Neural progenitor cell (in vitro differentiated cells): Measurements from ENCODE around the gene ASIC3. TPM values are rescaled to one million over a fixed set of nuclear protein-coding genes. Genes with fewer than 3 reads are reported as not detected.

Source experiments
- DNase-seq: peaks from one replicate; pipeline ENCODE4 v3.0.0-alpha.2; 2016; ENCODE audit warnings: low spot score
- H2AFZ ChIP-seq: fragments of 200-600 bp; sonication (generic); replicated peaks from 2 replicates; pipeline ENCODE4 v1.6.1; 2016; ENCODE audit warnings: antibody characterized with exemption
- H3F3A ChIP-seq: fragments of 200-600 bp; sonication (generic); 2 replicates; pipeline ENCODE4 v1.6.1; 2016; ENCODE audit warnings: antibody characterized with exemption, low read depth
- H3K27ac ChIP-seq: fragments of 200-600 bp; sonication (generic); 2 replicates; pipeline ENCODE4 v1.5.1; 2016; ENCODE audit warnings: mild to moderate bottlenecking
- H3K27me3 ChIP-seq: fragments of 200-600 bp; sonication (generic); 2 replicates; pipeline ENCODE4 v1.6.1; 2016; ENCODE audit warnings: mild to moderate bottlenecking, moderate library complexity
- H3K36me3 ChIP-seq: fragments of 200-600 bp; sonication (generic); 2 replicates; pipeline ENCODE4 v1.5.1; 2016
- H3K4me1 ChIP-seq: fragments of 200-600 bp; sonication (generic); 2 replicates; pipeline ENCODE4 v1.6.1; 2016; ENCODE audit warnings: mixed run types
- H3K4me2 ChIP-seq: fragments of 200-600 bp; sonication (generic); 2 replicates; pipeline ENCODE4 v1.6.1; 2016
- H3K4me3 ChIP-seq: fragments of 200-600 bp; sonication (generic); 2 replicates; pipeline ENCODE4 v1.5.1; 2016
- H3K79me2 ChIP-seq: fragments of 200-600 bp; sonication (generic); 2 replicates; pipeline ENCODE4 v1.6.1; 2016; ENCODE audit warnings: low read depth
- H3K9ac ChIP-seq: fragments of 200-600 bp; sonication (generic); 2 replicates; pipeline ENCODE4 v1.6.1; 2016
- H3K9me3 ChIP-seq: fragments of 200-600 bp; sonication (generic); 2 replicates; pipeline ENCODE4 v1.5.1; 2016; ENCODE audit warnings: low read depth
- H4K20me1 ChIP-seq: fragments of 200-600 bp; sonication (generic); 2 replicates; pipeline ENCODE4 v1.6.1; 2016; ENCODE audit warnings: low read depth
- H3K27ac Mint-ChIP-seq: 3 replicates; pipeline ENCODE4 v1.8.0; 2021; ENCODE audit warnings: mixed read lengths
- H3K27me3 Mint-ChIP-seq: 2 replicates; pipeline ENCODE4 v1.8.0; 2022; ENCODE audit warnings: low read depth, mild to moderate bottlenecking, inconsistent platforms, moderate library complexity, mixed read lengths; ENCODE audit not compliant: insufficient read depth
- H3K36me3 Mint-ChIP-seq: 3 replicates; pipeline ENCODE4 v1.8.0; 2021; ENCODE audit warnings: mixed read lengths
- H3K4me1 Mint-ChIP-seq: 3 replicates; pipeline ENCODE4 v1.8.0; 2021; ENCODE audit warnings: mixed read lengths
- H3K4me3 Mint-ChIP-seq: 3 replicates; pipeline ENCODE4 v1.8.0; 2021; ENCODE audit warnings: mild to moderate bottlenecking, moderate library complexity, mixed read lengths
- H3K9me3 Mint-ChIP-seq: 3 replicates; pipeline ENCODE4 v1.8.0; 2020; ENCODE audit warnings: mixed read lengths
- CTCF ChIP-seq: fragments of 200-600 bp; sonication (generic); IDR thresholded peaks from 2 replicates; pipeline ENCODE4 v1.5.1; 2017; ENCODE audit warnings: antibody characterized with exemption, mild to moderate bottlenecking
- EZH2 ChIP-seq: fragments of 200-600 bp; sonication (generic); IDR thresholded peaks from 2 replicates; pipeline ENCODE4 v1.6.1; 2017; ENCODE audit warnings: antibody characterized with exemption, mild to moderate bottlenecking, moderate library complexity
- EZH2phosphoT487 ChIP-seq: fragments of 200-600 bp; sonication (generic); IDR thresholded peaks from 2 replicates; pipeline ENCODE4 v1.6.1; 2017; ENCODE audit warnings: antibody characterized with exemption
- total RNA-seq: library from RNA; depleted of rRNA; stranded (reverse); fragments of >200 nt; gene quantifications from 2 replicates; pipeline ENCODE4 v1.2.3, GENCODE V29; 2015; ENCODE audit warnings: low replicate concordance

Gene ASIC3
- total RNA-seq, 1 donor from 2014 or later, result not detected

GRCh38 chr7:151059367-151060112, 11.2 kb downstream of the ASIC3 start, which contains the start of gene SLC4A2:
Gene SLC4A2, plus strand, starts transcription at chr7:151059589. Its CDS starts 2,399 bp downstream, at chr7:151061988.
- Histone ChIP-seq H3K36me3 (no peaks in the 10 kb centered on the region), H3K4me1 (peaks cover 45% of the 10 kb centered on the region), H3K4me3 (peak within 1 kb of the TSS; percentile 77), H3K4me2 (peak within 1 kb of the TSS; percentile 99), H2AFZ (peak within 1 kb of the TSS; percentile 54), H3K27me3 (peaks cover 39% of the 10 kb centered on the region), H3K27ac (no peak within 1 kb of the TSS), H3F3A (peaks cover 42% of the 10 kb centered on the region), H4K20me1 (peaks cover 50% of the 10 kb centered on the region), H3K9ac (peak within 1 kb of the TSS; percentile 39), H3K79me2 (peaks cover 7% of the 10 kb centered on the region), H3K9me3 (no peaks in the 10 kb centered on the region)
- H3K27ac Mint-ChIP-seq, result peak within 1 kb of the TSS; percentile 94
- peak within 1 kb of the TSS; percentile 94 for H3K4me3 Mint-ChIP-seq
- no peaks in the 10 kb centered on the region for H3K36me3 Mint-ChIP-seq
- TF ChIP-seq EZH2phosphoT487, result no peak
- TF ChIP-seq CTCF, result peak; percentile 65
- TF ChIP-seq EZH2, result peak; percentile 3
- H3K27me3 Mint-ChIP-seq, result peaks cover 16% of the 10 kb centered on the region
- DNase-seq, result peak; percentile 76
- H3K4me1 Mint-ChIP-seq, result peaks cover 46% of the 10 kb centered on the region
- H3K9me3 Mint-ChIP-seq, result no peaks in the 10 kb centered on the region

GRCh38 chr7:151060113-151060415, 11.7 kb downstream of the ASIC3 start:
- no peak for TF ChIP-seq CTCF
- no peak for TF ChIP-seq EZH2
- TF ChIP-seq EZH2phosphoT487, result no peak
- Histone ChIP-seq H3K4me2 (peak overlapping the region; percentile 99), H3K4me3 (peak overlapping the region; percentile 77), H3K9me3 (no peaks in the 10 kb centered on the region), H4K20me1 (peaks cover 53% of the 10 kb centered on the region), H3K27ac (no peak overlapping the region), H3K4me1 (peaks cover 45% of the 10 kb centered on the region), H3K9ac (peak overlapping the region; percentile 39), H2AFZ (no peak overlapping the region), H3K27me3 (peaks cover 39% of the 10 kb centered on the region), H3K36me3 (no peaks in the 10 kb centered on the region), H3F3A (peaks cover 42% of the 10 kb centered on the region), H3K79me2 (peaks cover 7% of the 10 kb centered on the region)
- peak overlapping the region; percentile 90 for H3K4me3 Mint-ChIP-seq
- no peak for DNase-seq
- peaks cover 16% of the 10 kb centered on the region for H3K27me3 Mint-ChIP-seq
- no peaks in the 10 kb centered on the region for H3K36me3 Mint-ChIP-seq
- H3K9me3 Mint-ChIP-seq, result no peaks in the 10 kb centered on the region
- H3K27ac Mint-ChIP-seq, result no peak overlapping the region
- peaks cover 46% of the 10 kb centered on the region for H3K4me1 Mint-ChIP-seq

GRCh38 chr7:151060416-151061212, 12.3 kb downstream of the ASIC3 start:
- Mint-ChIP-seq H3K4me3 (peak overlapping the region; percentile 90), H3K4me1 (peaks cover 46% of the 10 kb centered on the region), H3K27me3 (peaks cover 13% of the 10 kb centered on the region), H3K27ac (no peak overlapping the region), H3K36me3 (no peaks in the 10 kb centered on the region), H3K9me3 (no peaks in the 10 kb centered on the region)
- peaks cover 38% of the 10 kb centered on the region for H3K27me3 ChIP-seq
- H3K4me1 ChIP-seq, result peaks cover 45% of the 10 kb centered on the region
- H3F3A ChIP-seq, result peaks cover 42% of the 10 kb centered on the region
- peak; percentile 88 for DNase-seq
- H3K4me2 ChIP-seq, result peak overlapping the region; percentile 99
- H3K27ac ChIP-seq, result no peak overlapping the region
- no peak overlapping the region for H2AFZ ChIP-seq
- no peaks in the 10 kb centered on the region for H3K36me3 ChIP-seq
- H3K4me3 ChIP-seq, result peak overlapping the region; percentile 77
- H3K9ac ChIP-seq, result no peak overlapping the region
- peak; percentile 10 for TF ChIP-seq CTCF
- TF ChIP-seq EZH2, result no peak
- no peaks in the 10 kb centered on the region for H3K9me3 ChIP-seq
- H3K79me2 ChIP-seq, result peaks cover 7% of the 10 kb centered on the region
- H4K20me1 ChIP-seq, result peaks cover 58% of the 10 kb centered on the region
